Tibial artery (tissue), 4 donors: Measurements from ENCODE around the gene PUS7L.

ENCODE experiments used
- DNase-seq, 2 donors: peaks; one replicate each; pipeline ENCODE4 v3.0.0-alpha.2; 2019
- H3K27ac ChIP-seq, 2 donors: fragments of 200-600 bp; sonication (generic) in 1 of 2; 1 replicate in 1 of 2; 2 replicates in 1 of 2; pipeline ENCODE4 v1.5.1; 2018 to 2019; ENCODE audit warnings: mild to moderate bottlenecking in 1 of 2
- H3K27me3 ChIP-seq, 2 donors: fragments of 200-600 bp; sonication (generic) in 1 of 2; one replicate each; pipeline versions ENCODE4 v1.5.1 to v1.6.0; 2016 to 2019
- H3K36me3 ChIP-seq, 3 donors: fragments of 200-600 bp; sonication (generic) in 2 of 3; one replicate each; pipeline ENCODE4 v1.5.1; 2016 to 2019; ENCODE audit warnings: mild to moderate bottlenecking in 2 of 3
- H3K4me1 ChIP-seq, 4 donors: fragments of 200-600 bp; sonication (generic) in 2 of 4; 1 replicate in 3 of 4; 2 replicates in 1 of 4; pipeline ENCODE4 v1.5.1; 2016 to 2019
- H3K4me3 ChIP-seq, 2 donors: fragments of 200-600 bp; sonication (generic) in 1 of 2; 1 replicate in 1 of 2; 2 replicates in 1 of 2; pipeline ENCODE4 v1.5.1; 2018 to 2019; ENCODE audit warnings: mild to moderate bottlenecking in 2 of 2
- H3K9me3 ChIP-seq, 3 donors: fragments of 200-600 bp; sonication (generic) in 1 of 3; one replicate each; pipeline ENCODE4 v1.5.1; 2016 to 2019
- CTCF ChIP-seq, 2 experiments: fragments of 200-600 bp in 1 of 2; fragments of 450-650 bp in 1 of 2; IDR thresholded peaks; one replicate each; pipeline ENCODE4 v1.5.1; 2017 to 2019; ENCODE audit warnings: antibody characterized with exemption in 2 of 2, mild to moderate bottlenecking in 1 of 2, moderate library complexity in 1 of 2
- intact Hi-C: fragments of 100-400 bp; cut with DNase I; formaldehyde crosslinking; loops from one replicate; pipeline ENCODE4 v1.15.0; 2023; ENCODE audit warnings: low total_unique reads

Gene PUS7L

GRCh38 chr12:43758728-43759563 is at the start of gene PUS7L, which contains the start of gene IRAK4:
Gene PUS7L, minus strand, starts transcription at chr12:43758790. Its CDS starts 3,545 bp downstream, at chr12:43755245.
Gene IRAK4, plus strand, starts transcription at chr12:43758951. Its CDS starts 9,161 bp downstream, at chr12:43768112.
- Histone ChIP-seq H3K27ac (peak within 1 kb of the TSS; percentile 79 to 89), H3K4me1 (peaks cover 0 to 26% (median 19%) of the 10 kb centered on the region in 4 donors), H3K36me3 (peaks cover 0 to 7% (median 0%) of the 10 kb centered on the region in 3 donors), H3K27me3 (no peaks in the 10 kb centered on the region), H3K4me3 (peak within 1 kb of the TSS; percentile 68 to 90), H3K9me3 (no peaks in the 10 kb centered on the region)
- DNase-seq = peak; percentile 95 to 96
- intact Hi-C loops = loop anchor here (10.0 kb wide), 1 partner anchor 46 kb away; the partner anchor contains the start of gene TWF1
- peak; percentile 20 to 42 for TF ChIP-seq CTCF (IDR thresholded peaks at IDR 0.05)

- Histone ChIP-seq H3K9me3 (no peaks in the 10 kb centered on the region), H3K36me3 (peaks cover 0 to 4% (median 0%) of the 10 kb centered on the region in 3 donors), H3K27ac (peak overlapping the region in 1 of 2 donors; percentile 89), H3K27me3 (no peaks in the 10 kb centered on the region), H3K4me1 (peaks cover 0 to 32% (median 11%) of the 10 kb centered on the region in 4 donors), H3K4me3 (no peak overlapping the region)
- no peak for TF ChIP-seq CTCF (IDR thresholded peaks at IDR 0.05)
- intact Hi-C loops = loop anchor here (2.0 to 10.0 kb wide), 2 partner anchors 27 to 53 kb away; partner anchors contain the start of genes IRAK4 and PUS7L
- DNase-seq = no peak
Measured at GRCh38 chr12:43807386-43807785, 48.8 kb upstream of the PUS7L start.

- no peak for TF ChIP-seq CTCF (IDR thresholded peaks at IDR 0.05)
- intact Hi-C loops = loop anchor here (2.0 to 10.0 kb wide), 2 partner anchors 28 to 52 kb away; partner anchors contain the start of genes IRAK4 and PUS7L
- peak overlapping the region; percentile 81 to 91 for H3K4me3 ChIP-seq
- peaks cover 3 to 6% (median 4%) of the 10 kb centered on the region in 3 donors for H3K36me3 ChIP-seq
- DNase-seq = no peak
- peak overlapping the region; percentile 89 to 97 for H3K27ac ChIP-seq
- H3K4me1 ChIP-seq = peaks cover 0 to 32% (median 11%) of the 10 kb centered on the region in 4 donors
- no peaks in the 10 kb centered on the region for H3K27me3 ChIP-seq
- H3K9me3 ChIP-seq = no peaks in the 10 kb centered on the region
Measured at GRCh38 chr12:43806737-43807072, 48.1 kb upstream of the PUS7L start.

DNA sequence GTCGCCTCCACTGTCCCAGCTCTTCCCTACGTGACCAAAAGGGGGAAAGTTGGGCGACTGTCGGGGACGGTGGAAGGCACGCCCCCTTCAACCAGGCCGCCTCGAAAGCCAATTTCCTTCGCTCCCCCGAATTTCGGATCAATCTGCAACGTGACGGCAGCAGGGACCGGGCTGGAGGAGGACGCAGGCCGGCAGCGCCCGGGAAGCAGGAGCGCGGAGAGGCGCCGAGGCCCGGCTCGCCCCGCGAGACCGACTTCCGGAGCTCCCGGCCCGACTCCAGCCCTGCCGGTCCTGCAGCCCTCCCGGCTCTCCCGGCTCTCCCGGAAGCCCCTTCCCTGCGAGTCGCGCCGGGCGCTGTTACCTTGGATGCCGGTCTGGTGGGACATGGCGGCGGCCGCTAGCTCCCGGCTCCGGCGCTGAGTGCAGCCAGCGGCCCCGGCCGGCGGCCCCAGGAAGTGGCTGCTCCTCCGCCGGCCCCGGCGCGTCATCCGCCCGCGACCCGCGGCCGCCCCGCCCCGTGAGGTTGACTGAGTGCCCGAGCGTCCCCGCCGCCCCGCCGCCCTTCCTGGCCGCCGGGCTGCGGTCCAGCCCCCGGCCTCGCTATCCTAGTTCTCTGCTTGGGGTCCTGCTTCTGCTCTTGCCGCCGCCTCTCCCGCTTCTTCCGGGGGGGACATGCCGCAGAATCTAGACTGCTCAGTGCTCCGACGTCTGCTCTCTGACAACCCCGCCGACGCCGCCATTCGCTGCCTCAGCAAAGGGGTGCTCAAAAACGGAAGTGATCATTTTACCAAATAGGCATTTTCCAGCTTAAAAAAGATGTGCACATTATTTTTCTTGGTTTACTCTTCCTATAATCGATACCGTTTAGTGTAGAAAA is 47.5 kb upstream of the PUS7L start, which contains the start of gene TWF1:
TSS of gene TWF1 (minus strand) at position 458 of the 877 bp plus-strand sequence. CDS start at position 386, 72 bp downstream.
- Histone ChIP-seq H3K4me1 (peaks cover 0 to 32% (median 11%) of the 10 kb centered on the region in 4 donors), H3K27ac (peak within 1 kb of the TSS; percentile 89 to 97), H3K4me3 (peak within 1 kb of the TSS; percentile 81 to 91), H3K36me3 (peaks cover 6 to 12% (median 8%) of the 10 kb centered on the region in 3 donors), H3K9me3 (no peaks in the 10 kb centered on the region), H3K27me3 (no peaks in the 10 kb centered on the region)
- intact Hi-C loops = loop anchor here (2.0 to 10.0 kb wide), 2 partner anchors 29 to 51 kb away; partner anchors contain the start of genes IRAK4 and PUS7L
- peak; percentile 83 to 89 for DNase-seq
- peak in 1 of 2 experiments; percentile 16 for TF ChIP-seq CTCF (IDR thresholded peaks at IDR 0.05)
